HUES48 (cell line): ENCODE data around the gene SPOCK3.

Experiments
- H3K27ac ChIP-seq: one replicate; pipeline ENCODE4 v1.7.0; 2013; ENCODE audit warnings: low read depth, low read length, inconsistent platforms
- H3K27me3 ChIP-seq: 2 replicates; pipeline ENCODE4 v1.6.1; 2013; ENCODE audit warnings: mild to moderate bottlenecking, low read length; ENCODE audit not compliant: control insufficient read depth, insufficient read depth
- H3K36me3 ChIP-seq: 2 replicates; pipeline ENCODE4 v1.6.1; 2013; ENCODE audit warnings: low read length; ENCODE audit not compliant: control insufficient read depth, insufficient read depth
- H3K4me1 ChIP-seq: 2 replicates; pipeline ENCODE4 v1.6.1; 2013; ENCODE audit warnings: mild to moderate bottlenecking, low read length; ENCODE audit not compliant: control insufficient read depth, insufficient read depth
- H3K4me3 ChIP-seq: 2 replicates; pipeline ENCODE4 v1.5.1; 2013; ENCODE audit warnings: mild to moderate bottlenecking, low read depth, low read length
- H3K9ac ChIP-seq: 2 replicates; pipeline ENCODE4 v1.6.1; 2013; ENCODE audit warnings: mild to moderate bottlenecking, low read depth, low read length, moderate library complexity
- H3K9me3 ChIP-seq: 2 replicates; pipeline ENCODE4 v1.6.1; 2013; ENCODE audit warnings: low read length; ENCODE audit not compliant: control insufficient read depth, insufficient read depth

SPOCK3 gene

GRCh38 chr4:167111622-167112021 is 122.7 kb downstream of the SPOCK3 start:
- Histone ChIP-seq H3K4me1 (no peaks in the 10 kb centered on the region), H3K36me3 (no peaks in the 10 kb centered on the region), H3K9me3 (no peaks in the 10 kb centered on the region), H3K9ac (no peak overlapping the region), H3K27ac (no peak overlapping the region), H3K4me3 (no peak overlapping the region), H3K27me3 (no peaks in the 10 kb centered on the region)

DNA sequence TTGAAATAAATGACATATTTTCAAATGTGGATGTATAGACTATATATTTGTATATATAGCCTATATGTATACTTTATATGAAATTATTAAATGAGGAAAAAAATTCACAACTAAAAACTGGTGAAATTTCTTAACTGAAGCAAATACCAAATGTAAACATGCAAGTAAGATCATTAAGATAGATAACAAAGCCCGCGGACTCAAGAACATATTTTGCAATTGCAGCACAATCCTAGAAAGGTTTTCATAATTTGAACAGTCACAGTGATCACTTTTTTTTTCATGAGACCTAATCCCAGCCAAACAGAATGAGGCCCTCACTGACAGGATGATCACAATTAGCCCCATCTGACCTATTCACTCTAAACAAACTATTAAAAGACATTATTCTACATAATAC is 123.2 kb downstream of the SPOCK3 start:
- Histone ChIP-seq H3K36me3 (no peaks in the 10 kb centered on the region), H3K27me3 (no peaks in the 10 kb centered on the region), H3K4me3 (no peak overlapping the region), H3K4me1 (no peaks in the 10 kb centered on the region), H3K9ac (no peak overlapping the region), H3K27ac (no peak overlapping the region), H3K9me3 (no peaks in the 10 kb centered on the region)

- no peaks in the 10 kb centered on the region for H3K9me3 ChIP-seq
- H3K27me3 ChIP-seq: no peaks in the 10 kb centered on the region
- no peak overlapping the region for H3K4me3 ChIP-seq
- H3K27ac ChIP-seq: no peak overlapping the region
- H3K4me1 ChIP-seq: no peaks in the 10 kb centered on the region
- H3K36me3 ChIP-seq: no peaks in the 10 kb centered on the region
- no peak overlapping the region for H3K9ac ChIP-seq
These were observed 124.4 kb downstream of the SPOCK3 start for GRCh38 chr4:167109859-167110258.

DNA sequence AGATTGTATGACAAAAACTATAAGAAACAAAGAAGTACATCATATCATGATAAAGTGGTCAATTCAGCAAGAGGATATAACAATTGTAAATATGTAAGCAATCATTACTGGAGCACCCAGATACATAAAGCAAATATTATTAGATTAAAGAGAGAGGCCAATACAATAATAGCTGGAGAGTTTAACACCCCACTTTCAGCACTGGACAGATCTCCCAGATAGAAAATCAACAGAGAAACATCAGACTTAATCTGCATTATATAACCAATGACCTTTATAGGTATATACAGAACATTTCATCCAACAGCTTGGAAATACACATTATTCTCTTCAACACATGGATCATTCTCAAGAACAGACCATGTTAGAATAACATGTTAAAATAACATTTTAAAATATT is 128.4 kb downstream of the SPOCK3 start:
- no peaks in the 10 kb centered on the region for H3K9me3 ChIP-seq
- no peaks in the 10 kb centered on the region for H3K36me3 ChIP-seq
- no peak overlapping the region for H3K27ac ChIP-seq
- H3K4me1 ChIP-seq: no peaks in the 10 kb centered on the region
- H3K4me3 ChIP-seq: no peak overlapping the region
- no peaks in the 10 kb centered on the region for H3K27me3 ChIP-seq
- no peak overlapping the region for H3K9ac ChIP-seq

DNA sequence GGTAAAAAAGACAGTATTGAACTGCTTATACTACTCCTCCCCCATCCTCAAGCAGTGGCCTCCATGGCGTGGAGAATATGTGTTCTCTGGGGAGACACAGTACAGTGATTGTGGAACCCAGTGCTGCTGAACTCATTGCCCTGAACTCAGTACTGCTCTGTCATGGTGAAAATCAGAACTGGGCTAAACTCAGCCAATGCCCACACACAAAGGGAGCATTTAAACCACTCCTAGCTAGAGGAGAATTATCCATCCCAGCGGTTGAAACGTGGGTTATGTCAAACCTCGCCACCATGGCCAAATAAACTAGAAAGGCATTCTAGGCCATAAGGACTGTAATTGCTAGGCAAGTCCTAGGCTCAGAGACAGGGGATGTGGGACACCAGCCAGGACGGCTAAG is 131.8 kb downstream of the SPOCK3 start:
- H3K4me3 ChIP-seq: no peak overlapping the region
- H3K9me3 ChIP-seq: no peaks in the 10 kb centered on the region
- H3K9ac ChIP-seq: no peak overlapping the region

GRCh38 chr4:167101035-167101434 is 133.3 kb downstream of the SPOCK3 start:
- H3K36me3 ChIP-seq: no peaks in the 10 kb centered on the region

More for the DNA sequence above, 131.8 kb downstream of the SPOCK3 start:
- no peaks in the 10 kb centered on the region for H3K36me3 ChIP-seq
- no peaks in the 10 kb centered on the region for H3K4me1 ChIP-seq
- no peak overlapping the region for H3K27ac ChIP-seq
- H3K27me3 ChIP-seq: no peaks in the 10 kb centered on the region

GRCh38 chr4:167100120-167100519 is 134.2 kb downstream of the SPOCK3 start:
- Histone ChIP-seq H3K36me3 (no peaks in the 10 kb centered on the region), H3K9me3 (no peaks in the 10 kb centered on the region)

More at GRCh38 chr4:167101035-167101434, 133.3 kb downstream of the SPOCK3 start:
- H3K4me3 ChIP-seq: no peak overlapping the region
- no peak overlapping the region for H3K9ac ChIP-seq
- no peaks in the 10 kb centered on the region for H3K27me3 ChIP-seq
- no peaks in the 10 kb centered on the region for H3K9me3 ChIP-seq
- no peaks in the 10 kb centered on the region for H3K4me1 ChIP-seq
- H3K27ac ChIP-seq: no peak overlapping the region

DNA sequence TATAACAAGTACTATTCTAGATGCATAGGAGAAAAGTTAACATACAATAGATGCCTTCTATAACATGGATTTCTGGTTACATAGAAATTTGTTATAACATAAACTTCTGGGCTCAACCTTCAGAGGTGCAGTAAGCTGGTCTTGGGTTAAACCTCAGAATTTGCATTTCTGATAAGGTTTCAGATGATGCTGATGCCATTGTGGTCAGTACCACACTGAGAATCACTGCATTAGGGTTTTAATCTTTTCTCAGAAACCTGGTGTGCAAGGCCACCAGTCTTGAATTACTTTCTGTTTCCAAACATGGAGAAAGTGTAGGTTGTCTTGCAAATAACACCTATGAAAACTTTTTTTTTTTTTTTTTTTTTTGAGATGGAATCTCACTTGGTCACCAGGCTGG is 146.2 kb downstream of the SPOCK3 start:
- Histone ChIP-seq H3K4me3 (no peak overlapping the region), H3K9me3 (no peaks in the 10 kb centered on the region), H3K27me3 (no peaks in the 10 kb centered on the region), H3K4me1 (no peaks in the 10 kb centered on the region), H3K27ac (no peak overlapping the region), H3K36me3 (no peaks in the 10 kb centered on the region), H3K9ac (no peak overlapping the region)

More at GRCh38 chr4:167100120-167100519, 134.2 kb downstream of the SPOCK3 start:
- Histone ChIP-seq H3K27ac (no peak overlapping the region), H3K27me3 (no peaks in the 10 kb centered on the region), H3K4me3 (no peak overlapping the region), H3K4me1 (no peaks in the 10 kb centered on the region), H3K9ac (no peak overlapping the region)

DNA sequence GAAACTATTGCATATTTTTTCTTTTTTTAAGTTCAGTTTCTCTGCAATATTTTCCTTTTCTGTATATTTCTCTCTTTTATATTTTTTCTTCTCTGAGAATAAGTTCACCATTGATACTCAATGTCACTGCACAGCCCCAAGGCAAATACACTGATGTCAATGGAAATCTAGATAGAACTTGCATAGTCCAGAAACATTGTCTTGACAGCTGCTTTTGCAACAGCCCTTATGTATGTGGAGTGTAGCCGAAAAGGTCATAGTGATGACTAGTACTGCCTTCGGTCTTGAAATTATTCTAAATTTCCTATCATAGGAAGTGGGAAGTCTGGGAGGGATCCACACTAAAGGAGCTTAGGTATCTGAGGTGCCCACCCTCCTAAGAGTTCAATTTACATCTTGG is 150.0 kb downstream of the SPOCK3 start:
- H3K27ac ChIP-seq: no peak overlapping the region
- H3K27me3 ChIP-seq: no peaks in the 10 kb centered on the region
- no peak overlapping the region for H3K9ac ChIP-seq
- H3K4me1 ChIP-seq: peaks cover 6% of the 10 kb centered on the region; the same call in 1 of the 2 replicates
- no peaks in the 10 kb centered on the region for H3K36me3 ChIP-seq
- H3K9me3 ChIP-seq: no peaks in the 10 kb centered on the region
- no peak overlapping the region for H3K4me3 ChIP-seq

DNA sequence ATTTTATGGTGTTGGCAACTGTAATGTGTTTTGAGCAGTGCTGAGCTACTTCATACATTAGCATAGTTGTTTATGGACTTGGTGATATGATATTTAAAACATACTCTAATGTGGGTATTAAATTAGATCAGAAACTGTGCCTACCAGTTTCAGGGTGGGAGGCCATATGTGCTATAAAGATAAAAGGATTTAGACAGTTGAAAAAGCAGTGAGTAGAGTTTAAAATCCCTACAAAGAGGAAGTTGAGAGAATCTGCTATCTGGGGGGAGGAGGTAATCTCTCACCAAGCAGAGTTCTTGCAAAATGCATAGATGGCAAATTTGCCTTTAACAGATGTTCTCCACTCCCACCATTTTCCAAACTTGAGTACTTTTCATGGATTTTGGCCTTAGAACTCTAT is 154.5 kb downstream of the SPOCK3 start:
- H3K27me3 ChIP-seq: no peaks in the 10 kb centered on the region
- no peak overlapping the region for H3K9ac ChIP-seq
- no peaks in the 10 kb centered on the region for H3K36me3 ChIP-seq
- no peaks in the 10 kb centered on the region for H3K9me3 ChIP-seq
- H3K4me1 ChIP-seq: peaks cover 6% of the 10 kb centered on the region; the same call in 1 of the 2 replicates
- no peak overlapping the region for H3K27ac ChIP-seq
- H3K4me3 ChIP-seq: no peak overlapping the region

GRCh38 chr4:167052631-167053091 is 181.6 kb downstream of the SPOCK3 start:
- Histone ChIP-seq H3K27me3 (no peaks in the 10 kb centered on the region), H3K4me1 (no peaks in the 10 kb centered on the region), H3K36me3 (no peaks in the 10 kb centered on the region), H3K9me3 (peaks cover 9% of the 10 kb centered on the region; the same call in 1 of the 2 replicates), H3K9ac (no peak overlapping the region), H3K4me3 (no peak overlapping the region), H3K27ac (no peak overlapping the region)

DNA sequence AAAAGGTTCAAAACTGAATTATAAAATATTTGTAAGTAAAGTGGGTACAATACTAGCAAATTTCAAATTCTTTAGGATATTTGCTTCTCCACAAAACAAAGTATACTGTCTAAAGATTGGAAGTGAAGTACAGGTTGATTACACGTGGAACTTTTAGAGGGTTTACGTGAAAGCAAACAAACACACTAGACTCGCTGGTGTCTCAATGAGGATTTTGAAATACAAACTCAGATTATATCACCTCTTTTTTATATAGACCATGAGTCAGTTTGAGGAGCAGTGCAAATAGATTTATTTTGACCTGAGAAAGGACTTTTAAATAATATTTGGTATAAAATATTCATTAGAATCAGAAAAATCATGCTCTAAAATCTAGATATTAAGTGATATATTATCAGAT is 185.0 kb downstream of the SPOCK3 start:
- no peaks in the 10 kb centered on the region for H3K4me1 ChIP-seq
- H3K4me3 ChIP-seq: no peak overlapping the region
- H3K27me3 ChIP-seq: no peaks in the 10 kb centered on the region
- H3K36me3 ChIP-seq: no peaks in the 10 kb centered on the region
- H3K9me3 ChIP-seq: peaks cover 1% of the 10 kb centered on the region; the same call in 1 of the 2 replicates
- H3K9ac ChIP-seq: no peak overlapping the region
- no peak overlapping the region for H3K27ac ChIP-seq
